Adrenal gland (tissue), 5 donors: Measurements from ENCODE around the gene UBAC2.

Source experiments
- POLR2A ChIP-seq, 2 donors: fragments of 450-650 bp; IDR thresholded peaks; one replicate each; pipeline ENCODE4 v1.6.1; 2017; ENCODE audit warnings: antibody characterized with exemption in 2 of 2, mild to moderate bottlenecking in 2 of 2, moderate library complexity in 1 of 2
- TF ChIP-seq, protein P1 (sequence below), 6 experiments: fragments of 450-650 bp in 4 of 6; fragments of 200-600 bp in 2 of 6; sonication (generic) in 1 of 6; IDR thresholded peaks; 1 replicate in 5 of 6; 2 replicates in 1 of 6; pipeline versions ENCODE4 v1.5.1 to v1.8.0; 2016 to 2021; ENCODE audit warnings: antibody characterized with exemption in 6 of 6, mild to moderate bottlenecking in 2 of 6, moderate library complexity in 1 of 6
- donor health status: DM: no; HTN: no; CAD: no.

DNA sequence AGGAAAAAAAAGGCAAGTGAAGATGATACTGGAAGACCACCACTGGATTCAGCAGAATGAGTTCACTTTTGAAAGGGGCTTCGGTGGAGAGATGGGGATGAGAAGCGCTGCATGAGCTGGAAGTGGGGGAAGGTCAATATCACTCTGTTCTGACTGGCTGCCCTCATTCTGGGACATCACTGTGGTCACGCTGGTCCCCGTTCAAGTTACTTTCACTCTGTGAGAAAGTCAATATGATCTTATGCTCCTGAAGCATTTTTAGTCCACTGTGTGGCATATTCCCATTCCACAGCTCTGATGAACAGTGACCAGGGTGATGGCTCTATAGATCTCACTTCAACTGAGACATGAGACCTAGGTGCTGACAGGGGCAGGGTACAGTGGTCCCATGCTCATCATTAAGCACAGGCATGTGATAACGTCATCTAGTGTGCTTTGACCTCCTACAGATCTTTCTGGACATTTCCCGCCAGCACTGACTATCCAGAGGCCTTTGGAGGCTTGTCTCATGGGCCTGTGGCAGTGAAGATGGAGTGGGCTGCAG is 146.8 kb downstream of the UBAC2 start:
- TF ChIP-seq, protein P1, sequence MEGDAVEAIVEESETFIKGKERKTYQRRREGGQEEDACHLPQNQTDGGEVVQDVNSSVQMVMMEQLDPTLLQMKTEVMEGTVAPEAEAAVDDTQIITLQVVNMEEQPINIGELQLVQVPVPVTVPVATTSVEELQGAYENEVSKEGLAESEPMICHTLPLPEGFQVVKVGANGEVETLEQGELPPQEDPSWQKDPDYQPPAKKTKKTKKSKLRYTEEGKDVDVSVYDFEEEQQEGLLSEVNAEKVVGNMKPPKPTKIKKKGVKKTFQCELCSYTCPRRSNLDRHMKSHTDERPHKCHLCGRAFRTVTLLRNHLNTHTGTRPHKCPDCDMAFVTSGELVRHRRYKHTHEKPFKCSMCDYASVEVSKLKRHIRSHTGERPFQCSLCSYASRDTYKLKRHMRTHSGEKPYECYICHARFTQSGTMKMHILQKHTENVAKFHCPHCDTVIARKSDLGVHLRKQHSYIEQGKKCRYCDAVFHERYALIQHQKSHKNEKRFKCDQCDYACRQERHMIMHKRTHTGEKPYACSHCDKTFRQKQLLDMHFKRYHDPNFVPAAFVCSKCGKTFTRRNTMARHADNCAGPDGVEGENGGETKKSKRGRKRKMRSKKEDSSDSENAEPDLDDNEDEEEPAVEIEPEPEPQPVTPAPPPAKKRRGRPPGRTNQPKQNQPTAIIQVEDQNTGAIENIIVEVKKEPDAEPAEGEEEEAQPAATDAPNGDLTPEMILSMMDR (IDR thresholded peaks at IDR 0.05), result no peak
- no peak for TF ChIP-seq POLR2A (IDR thresholded peaks at IDR 0.05)
